HG02852 (cell line): ENCODE measurements around the gene DCT.
"Not testable (repeated sequence)": the region's sequence is repeated elsewhere in the genome, so short reads cannot be mapped to it uniquely, and the experiment has no call there.

ENCODE experiments used
- ATAC-seq: cut with Tn5 transposase; IDR thresholded peaks from one replicate; pipeline ENCODE4 v1.9.1; 2021; ENCODE audit warnings: mild to moderate bottlenecking, moderate library complexity; ENCODE audit not compliant: unreplicated experiment

Gene DCT

GRCh38 chr13:94479616-94480015, at the start of gene DCT:
Gene DCT, minus strand, starts transcription at chr13:94479682. Its CDS starts 427 bp downstream, at chr13:94479255.
- ATAC-seq, result no peak

GRCh38 chr13:94526956-94527355, 47.5 kb upstream of the DCT start:
- ATAC-seq, result not testable (repeated sequence)

- ATAC-seq, result no peak
Measured at GRCh38 chr13:94525781-94526180, 46.3 kb upstream of the DCT start.

GRCh38 chr13:94524407-94524806, 44.9 kb upstream of the DCT start:
- ATAC-seq, result no peak

GRCh38 chr13:94520001-94520400, 40.5 kb upstream of the DCT start:
- ATAC-seq, result no peak

- no peak for ATAC-seq
Measured at GRCh38 chr13:94516456-94516855, 37.0 kb upstream of the DCT start.

GRCh38 chr13:94515911-94516310, 36.4 kb upstream of the DCT start:
- ATAC-seq, result no peak

- ATAC-seq, result no peak
Measured at GRCh38 chr13:94515374-94515773, 35.9 kb upstream of the DCT start.

GRCh38 chr13:94513026-94513425, 33.5 kb upstream of the DCT start:
- ATAC-seq, result no peak

GRCh38 chr13:94505730-94506129, 26.2 kb upstream of the DCT start:
- ATAC-seq, result no peak

GRCh38 chr13:94503851-94504250, 24.4 kb upstream of the DCT start:
- ATAC-seq, result no peak

GRCh38 chr13:94498831-94499230, 19.3 kb upstream of the DCT start:
- ATAC-seq, result not testable (repeated sequence)

- ATAC-seq, result no peak
Measured at GRCh38 chr13:94495806-94496205, 16.3 kb upstream of the DCT start.

GRCh38 chr13:94494026-94494425, 14.5 kb upstream of the DCT start:
- no peak for ATAC-seq

- no peak for ATAC-seq
Measured at GRCh38 chr13:94487043-94487442, 7.6 kb upstream of the DCT start.

- no peak for ATAC-seq
Measured at GRCh38 chr13:94483970-94484369, 4.5 kb upstream of the DCT start.

GRCh38 chr13:94481941-94482340, 2.5 kb upstream of the DCT start:
- no peak for ATAC-seq

GRCh38 chr13:94480672-94481145, 1.2 kb upstream of the DCT start:
- no peak for ATAC-seq

- ATAC-seq, result no peak
Measured at GRCh38 chr13:94478913-94479312, 569 bp downstream of the DCT start.

- no peak for ATAC-seq
Measured at GRCh38 chr13:94470126-94470525, 9.4 kb downstream of the DCT start.

- no peak for ATAC-seq
Measured at GRCh38 chr13:94464771-94465170, 14.7 kb downstream of the DCT start.

- ATAC-seq, result no peak
Measured at GRCh38 chr13:94462670-94463069, 16.8 kb downstream of the DCT start.

- ATAC-seq, result no peak
Measured at GRCh38 chr13:94459116-94459515, 20.4 kb downstream of the DCT start.

GRCh38 chr13:94455414-94455813, 24.1 kb downstream of the DCT start:
- ATAC-seq, result no peak
